Left ventricle myocardium inferior (tissue), 1 donor: ENCODE measurements around the gene HAUS7. TPM values are rescaled to one million over a fixed set of nuclear protein-coding genes. Genes with fewer than 3 reads are reported as not detected.

Experiments used
- DNase-seq: peaks from one replicate; pipeline ENCODE4 v3.0.0-alpha.2; 2020
- H3K27ac ChIP-seq: fragments of 200-600 bp; replicated peaks from 2 replicates; pipeline ENCODE4 v1.8.0; 2021
- H3K27me3 ChIP-seq: fragments of 200-600 bp; 2 replicates; pipeline ENCODE4 v1.8.0; 2021; ENCODE audit warnings: low read depth
- H3K36me3 ChIP-seq: fragments of 200-600 bp; 2 replicates; pipeline ENCODE4 v1.8.0; 2021
- H3K4me1 ChIP-seq: fragments of 200-600 bp; 2 replicates; pipeline ENCODE4 v1.8.0; 2021
- H3K4me3 ChIP-seq: fragments of 200-600 bp; 2 replicates; pipeline ENCODE4 v1.8.0; 2021; ENCODE audit warnings: mild to moderate bottlenecking, moderate library complexity
- H3K9me3 ChIP-seq: fragments of 200-600 bp; replicated peaks from 2 replicates; pipeline ENCODE4 v1.8.0; 2021
- intact Hi-C: fragments of 100-400 bp; cut with micrococcal nuclease; formaldehyde crosslinking; loops from one replicate; pipeline ENCODE4 v1.11.0; 2022
- total RNA-seq: library from RNA; stranded (reverse); fragmentation: NEBNext Ultra II Directional; extraction: Animal tissue kit (Norgen Biotek cat#: 25700); gene quantifications from one replicate; pipeline ENCODE4 v1.2.1, GENCODE V29; 2021
- TF ChIP-seq, protein P1 (sequence below): fragments of 200-600 bp; IDR thresholded peaks from 2 replicates; pipeline ENCODE4 v1.8.0; 2021; ENCODE audit warnings: antibody characterized with exemption, mild to moderate bottlenecking, borderline replicate concordance
- donor health status: DM: no; HTN: yes; CAD: no; lungs with severe emphysema.

Gene HAUS7
- total RNA-seq, 1 donor from 2014 or later = 17.0 TPM

DNA sequence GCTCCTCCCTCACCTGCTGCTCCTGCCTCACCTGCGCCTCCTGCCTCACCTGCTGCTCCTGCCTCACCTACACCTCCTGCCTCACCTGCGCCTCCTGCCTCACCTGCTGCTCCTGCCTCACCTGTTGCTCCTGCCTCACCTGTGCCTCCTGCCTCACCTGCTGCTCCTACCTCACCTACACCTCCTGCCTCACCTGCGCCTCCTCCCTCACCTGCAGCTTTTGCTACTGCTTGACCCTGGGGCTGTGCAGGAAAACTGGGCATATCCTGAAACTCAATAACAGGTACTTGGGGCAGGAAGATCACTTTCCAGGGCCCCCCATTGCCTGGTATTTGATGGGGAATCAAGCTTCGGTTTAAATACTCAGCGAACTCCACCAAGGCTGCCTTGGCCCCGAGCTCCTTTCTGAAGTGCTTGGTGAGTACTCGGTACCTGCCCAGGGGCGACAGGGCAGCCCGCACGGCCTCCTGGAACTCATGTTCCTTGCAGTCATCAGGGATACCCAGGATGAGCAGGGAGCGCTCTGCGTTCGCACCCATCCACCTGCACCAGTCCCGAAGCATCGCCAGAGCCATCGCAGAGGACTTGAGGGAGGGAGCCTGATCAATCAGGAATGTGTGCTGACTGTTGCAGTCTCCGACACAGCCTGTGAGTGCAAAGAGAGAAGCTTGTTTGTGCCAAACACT lies 72.0 kb downstream of the HAUS7 start:
- H3K27me3 ChIP-seq = no peaks in the 10 kb centered on the region
- intact Hi-C loops = no loop called here

More for the DNA sequence above, 72.0 kb downstream of the HAUS7 start:
- TF ChIP-seq, protein P1, sequence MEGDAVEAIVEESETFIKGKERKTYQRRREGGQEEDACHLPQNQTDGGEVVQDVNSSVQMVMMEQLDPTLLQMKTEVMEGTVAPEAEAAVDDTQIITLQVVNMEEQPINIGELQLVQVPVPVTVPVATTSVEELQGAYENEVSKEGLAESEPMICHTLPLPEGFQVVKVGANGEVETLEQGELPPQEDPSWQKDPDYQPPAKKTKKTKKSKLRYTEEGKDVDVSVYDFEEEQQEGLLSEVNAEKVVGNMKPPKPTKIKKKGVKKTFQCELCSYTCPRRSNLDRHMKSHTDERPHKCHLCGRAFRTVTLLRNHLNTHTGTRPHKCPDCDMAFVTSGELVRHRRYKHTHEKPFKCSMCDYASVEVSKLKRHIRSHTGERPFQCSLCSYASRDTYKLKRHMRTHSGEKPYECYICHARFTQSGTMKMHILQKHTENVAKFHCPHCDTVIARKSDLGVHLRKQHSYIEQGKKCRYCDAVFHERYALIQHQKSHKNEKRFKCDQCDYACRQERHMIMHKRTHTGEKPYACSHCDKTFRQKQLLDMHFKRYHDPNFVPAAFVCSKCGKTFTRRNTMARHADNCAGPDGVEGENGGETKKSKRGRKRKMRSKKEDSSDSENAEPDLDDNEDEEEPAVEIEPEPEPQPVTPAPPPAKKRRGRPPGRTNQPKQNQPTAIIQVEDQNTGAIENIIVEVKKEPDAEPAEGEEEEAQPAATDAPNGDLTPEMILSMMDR = no peak
- Histone ChIP-seq H3K4me3 (no peak overlapping the region), H3K9me3 (no peaks in the 10 kb centered on the region), H3K36me3 (no peaks in the 10 kb centered on the region), H3K4me1 (no peaks in the 10 kb centered on the region), H3K27ac (no peak overlapping the region)
- no peak for DNase-seq

Other genes with a start within 250 kb of the HAUS7 start
- gene PNMA6F, start 148.8 kb downstream of the HAUS7 start, total RNA-seq = not detected
- 6.4 TPM for gene ZNF275, start 136.4 kb downstream of the HAUS7 start, total RNA-seq
- gene PNMA6E, start 69.2 kb downstream of the HAUS7 start, total RNA-seq = not detected
- 0.49 TPM for gene ZFP92, start 59.1 kb downstream of the HAUS7 start, total RNA-seq
- not detected for gene TREX2, start 24.5 kb downstream of the HAUS7 start, total RNA-seq
- 84.3 TPM for gene BGN, start 24.4 kb upstream of the HAUS7 start, total RNA-seq
- not detected for gene ATP2B3, start 47.1 kb upstream of the HAUS7 start, total RNA-seq
- gene CCNQ, start 128.6 kb upstream of the HAUS7 start, total RNA-seq = 39.3 TPM
- not detected for gene DUSP9, start 176.6 kb upstream of the HAUS7 start, total RNA-seq
- 6.1 TPM for gene PNCK, start 203.2 kb upstream of the HAUS7 start, total RNA-seq
- gene SLC6A8, start 217.3 kb upstream of the HAUS7 start, total RNA-seq = 229 TPM